Measurements from ENCODE around the gene DGKI.

The DGKI gene

DNA sequence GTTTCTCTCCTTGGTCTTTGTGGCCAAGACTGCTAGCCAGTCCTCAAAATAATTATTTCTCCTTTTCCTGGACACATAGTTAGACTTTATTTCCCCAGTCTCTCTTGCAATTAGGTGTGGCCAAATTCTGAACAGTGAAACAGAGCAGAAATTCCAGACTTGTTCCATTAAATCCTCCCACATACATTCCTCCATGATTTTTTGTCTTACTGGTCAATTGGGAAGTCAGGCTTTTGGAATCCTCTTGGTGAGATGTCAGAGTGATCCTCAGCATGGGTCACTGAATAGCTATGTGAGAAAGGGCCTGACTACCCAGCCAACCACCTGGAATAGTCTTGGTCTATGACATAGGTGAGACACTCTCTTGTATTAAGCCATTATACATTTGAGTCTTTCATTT is 164.2 kb downstream of the DGKI start:
- H3K9ac ChIP-seq (ENCODE audit: insufficient read length, low read depth) = no peak overlapping the region
- no peak for DNase-seq (ENCODE audit: low read depth, low spot score)
- H3K27me3 ChIP-seq (ENCODE audit: insufficient read depth, insufficient read length) = no peaks in the 10 kb centered on the region
- TF ChIP-seq YY1 (IDR thresholded peaks at IDR 0.05; ENCODE audit: insufficient read depth, insufficient read length) = no peak
- no peak for TF ChIP-seq ZNF274 (IDR thresholded peaks at IDR 0.05; ENCODE audit: low read depth, low read length)
- TF ChIP-seq SUZ12 (IDR thresholded peaks at IDR 0.05; ENCODE audit: extremely low read depth, insufficient read depth, insufficient read length) = no peak
- no peaks in the 10 kb centered on the region for H3K36me3 ChIP-seq (ENCODE audit: insufficient read depth, insufficient read length, low read length)
- no peaks in the 10 kb centered on the region for H3K9me3 ChIP-seq (ENCODE audit: insufficient read depth, low read length)
- H3K4me3 ChIP-seq (ENCODE audit: insufficient read length, low read depth) = no peak overlapping the region
- H3K4me1 ChIP-seq (ENCODE audit: insufficient read depth, insufficient read length) = no peaks in the 10 kb centered on the region

DNA sequence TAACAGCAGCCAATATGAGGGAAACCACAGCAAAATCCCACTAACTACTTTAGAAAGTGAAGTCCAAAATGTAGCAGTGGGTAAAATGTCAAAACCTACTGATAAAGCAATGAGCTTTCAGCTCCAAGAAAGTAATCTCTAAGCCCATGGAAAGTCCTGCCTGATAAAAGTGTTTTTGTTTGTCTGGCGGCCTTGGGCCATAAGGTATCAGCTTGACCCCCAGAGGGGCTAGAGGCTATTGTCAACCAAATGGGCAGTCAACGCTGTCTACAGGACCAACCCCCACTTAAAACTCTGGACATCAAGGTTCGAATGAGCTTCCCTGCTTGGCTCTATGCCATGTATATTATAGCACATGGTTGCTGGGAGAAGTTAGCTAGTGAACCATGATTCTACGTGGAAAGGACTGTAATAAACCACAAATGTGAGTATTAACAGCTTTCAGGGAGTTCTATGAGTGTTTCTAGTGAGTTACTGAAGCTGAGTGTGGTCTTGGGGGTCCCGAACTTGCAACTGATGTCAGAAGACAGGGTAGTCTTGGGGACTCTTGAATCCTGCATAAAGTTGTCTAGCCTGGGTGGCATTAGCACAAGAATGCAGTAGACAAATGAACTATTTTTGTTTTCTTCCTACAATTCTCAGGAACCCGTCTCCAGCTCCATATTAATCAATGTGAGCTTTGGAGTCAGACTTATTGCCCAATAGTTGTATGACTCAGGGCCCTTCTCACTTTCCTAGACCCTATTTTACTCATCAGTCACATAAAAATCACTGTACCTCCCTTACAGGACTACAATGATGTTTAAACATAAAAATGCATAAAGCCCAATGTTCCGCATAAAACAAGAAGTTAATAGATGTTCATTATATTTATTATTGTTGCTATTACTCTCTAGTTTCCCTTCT is 164.9 kb downstream of the DGKI start:
- H3K27me3 ChIP-seq (ENCODE audit: insufficient read depth, insufficient read length) = no peaks in the 10 kb centered on the region
- no peak for DNase-seq (ENCODE audit: low read depth, low spot score)
- no peak overlapping the region for H3K4me3 ChIP-seq (ENCODE audit: insufficient read length, low read depth)
- H3K4me1 ChIP-seq (ENCODE audit: insufficient read depth, insufficient read length) = no peaks in the 10 kb centered on the region
- H3K9ac ChIP-seq (ENCODE audit: insufficient read length, low read depth) = no peak overlapping the region
- H3K9me3 ChIP-seq (ENCODE audit: insufficient read depth, low read length) = no peaks in the 10 kb centered on the region
- H3K36me3 ChIP-seq (ENCODE audit: insufficient read depth, insufficient read length, low read length) = no peaks in the 10 kb centered on the region
- TF ChIP-seq SUZ12 (IDR thresholded peaks at IDR 0.05; ENCODE audit: extremely low read depth, insufficient read depth, insufficient read length) = no peak
- no peak for TF ChIP-seq YY1 (IDR thresholded peaks at IDR 0.05; ENCODE audit: insufficient read depth, insufficient read length)
- no peak for TF ChIP-seq ZNF274 (IDR thresholded peaks at IDR 0.05; ENCODE audit: low read depth, low read length)

DNA sequence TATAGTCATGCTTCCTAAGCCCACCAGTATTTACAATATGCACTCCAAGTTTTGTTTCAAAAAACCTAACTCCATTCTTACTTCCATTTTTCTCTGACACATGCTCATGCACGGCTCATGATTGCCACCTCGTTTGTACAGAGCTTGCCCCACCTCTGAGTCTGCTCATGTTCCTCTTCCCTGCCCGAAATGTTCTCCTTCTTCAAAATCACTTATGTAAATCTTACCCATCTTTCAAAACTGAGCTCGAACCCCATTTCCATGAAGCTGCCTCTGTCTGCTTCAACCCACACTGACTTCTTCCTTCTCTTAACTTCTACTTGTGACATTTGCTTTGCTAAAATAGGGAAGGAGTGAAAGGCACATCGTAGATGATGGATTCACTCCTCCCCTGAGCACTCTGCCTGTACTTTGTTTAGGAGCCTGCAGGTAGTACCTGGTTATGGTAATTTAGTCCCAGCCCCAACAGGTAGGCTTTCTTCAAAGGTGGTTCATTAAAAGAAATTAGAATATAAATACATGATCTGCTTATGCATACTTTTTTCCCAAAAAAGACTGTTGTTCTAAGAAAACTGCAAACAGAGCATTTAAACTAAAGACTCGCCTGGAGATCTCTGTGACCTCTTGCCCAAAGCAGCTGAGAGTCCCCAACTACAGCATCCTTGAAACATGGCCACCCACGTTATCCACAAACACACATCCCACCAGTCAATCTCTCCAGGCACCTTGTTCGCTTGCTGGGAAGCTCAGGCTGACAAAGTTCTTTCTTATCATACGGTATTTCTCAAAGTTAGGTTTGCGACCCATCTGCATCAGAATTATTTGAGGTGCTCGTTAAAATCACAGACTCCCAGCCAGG is 172.0 kb downstream of the DGKI start:
- Histone ChIP-seq H3K9me3 (ENCODE audit: insufficient read depth, low read length) (no peaks in the 10 kb centered on the region), H3K4me3 (ENCODE audit: insufficient read length, low read depth) (no peak overlapping the region), H3K36me3 (ENCODE audit: insufficient read depth, insufficient read length, low read length) (no peaks in the 10 kb centered on the region), H3K9ac (ENCODE audit: insufficient read length, low read depth) (no peak overlapping the region), H3K27me3 (ENCODE audit: insufficient read depth, insufficient read length) (no peaks in the 10 kb centered on the region), H3K4me1 (ENCODE audit: insufficient read depth, insufficient read length) (no peaks in the 10 kb centered on the region)
- no peak for DNase-seq (ENCODE audit: low read depth, low spot score)
- TF ChIP-seq SUZ12 (IDR thresholded peaks at IDR 0.05; ENCODE audit: extremely low read depth, insufficient read depth, insufficient read length) (no peak), ZNF274 (IDR thresholded peaks at IDR 0.05; ENCODE audit: low read depth, low read length) (no peak), YY1 (IDR thresholded peaks at IDR 0.05; ENCODE audit: insufficient read depth, insufficient read length) (no peak)

DNA sequence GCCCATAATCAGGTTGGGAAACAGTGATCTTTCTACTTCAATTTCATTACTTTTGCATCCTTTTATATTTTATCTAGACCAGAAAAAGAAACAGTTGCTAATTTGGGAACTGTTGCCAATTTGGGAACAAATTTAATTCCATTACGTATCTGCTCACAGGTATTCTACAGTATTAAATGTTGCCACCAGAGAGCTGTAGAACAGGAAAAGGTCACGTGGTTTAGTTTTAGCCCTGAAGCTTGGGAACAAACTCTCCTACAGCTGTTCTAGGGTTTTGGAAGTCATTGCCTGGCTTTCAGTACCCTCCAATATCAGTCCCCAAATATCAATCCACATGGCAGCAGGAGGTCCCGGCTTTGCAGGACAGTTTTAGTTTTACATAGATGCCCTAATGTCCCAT is 172.7 kb downstream of the DGKI start:
- no peak for DNase-seq (ENCODE audit: low read depth, low spot score)
- Histone ChIP-seq H3K4me3 (ENCODE audit: insufficient read length, low read depth) (no peak overlapping the region), H3K36me3 (ENCODE audit: insufficient read depth, insufficient read length, low read length) (no peaks in the 10 kb centered on the region), H3K4me1 (ENCODE audit: insufficient read depth, insufficient read length) (no peaks in the 10 kb centered on the region), H3K27me3 (ENCODE audit: insufficient read depth, insufficient read length) (no peaks in the 10 kb centered on the region), H3K9me3 (ENCODE audit: insufficient read depth, low read length) (no peaks in the 10 kb centered on the region), H3K9ac (ENCODE audit: insufficient read length, low read depth) (no peak overlapping the region)
- TF ChIP-seq SUZ12 (IDR thresholded peaks at IDR 0.05; ENCODE audit: extremely low read depth, insufficient read depth, insufficient read length) = no peak
- TF ChIP-seq ZNF274 (IDR thresholded peaks at IDR 0.05; ENCODE audit: low read depth, low read length) = no peak
- no peak for TF ChIP-seq YY1 (IDR thresholded peaks at IDR 0.05; ENCODE audit: insufficient read depth, insufficient read length)

DNA sequence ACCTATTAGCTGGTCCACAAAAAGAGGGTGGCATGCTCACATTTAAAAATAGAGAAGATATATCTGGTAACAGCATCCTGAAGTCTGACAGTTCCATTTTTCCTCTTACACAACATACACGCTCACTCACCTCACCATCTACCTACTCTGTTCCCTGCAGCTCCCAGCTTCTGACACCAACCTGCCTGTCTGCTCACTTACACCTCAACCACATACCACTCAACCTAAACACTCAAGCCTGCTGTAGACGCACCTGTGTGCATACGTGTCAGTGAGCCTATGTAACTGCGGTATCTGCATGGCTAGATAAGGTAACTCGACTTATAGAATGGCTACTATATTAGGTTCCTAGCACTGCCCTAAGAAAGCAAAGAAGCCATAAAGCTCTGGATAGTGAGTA is 174.9 kb downstream of the DGKI start:
- Histone ChIP-seq H3K27me3 (ENCODE audit: insufficient read depth, insufficient read length) (no peaks in the 10 kb centered on the region), H3K9ac (ENCODE audit: insufficient read length, low read depth) (no peak overlapping the region), H3K9me3 (ENCODE audit: insufficient read depth, low read length) (no peaks in the 10 kb centered on the region), H3K4me1 (ENCODE audit: insufficient read depth, insufficient read length) (no peaks in the 10 kb centered on the region), H3K4me3 (ENCODE audit: insufficient read length, low read depth) (no peak overlapping the region), H3K36me3 (ENCODE audit: insufficient read depth, insufficient read length, low read length) (no peaks in the 10 kb centered on the region)
- DNase-seq (ENCODE audit: low read depth, low spot score) = no peak
- no peak for TF ChIP-seq ZNF274 (IDR thresholded peaks at IDR 0.05; ENCODE audit: low read depth, low read length)
- TF ChIP-seq SUZ12 (IDR thresholded peaks at IDR 0.05; ENCODE audit: extremely low read depth, insufficient read depth, insufficient read length) = no peak
- no peak for TF ChIP-seq YY1 (IDR thresholded peaks at IDR 0.05; ENCODE audit: insufficient read depth, insufficient read length)

DNA sequence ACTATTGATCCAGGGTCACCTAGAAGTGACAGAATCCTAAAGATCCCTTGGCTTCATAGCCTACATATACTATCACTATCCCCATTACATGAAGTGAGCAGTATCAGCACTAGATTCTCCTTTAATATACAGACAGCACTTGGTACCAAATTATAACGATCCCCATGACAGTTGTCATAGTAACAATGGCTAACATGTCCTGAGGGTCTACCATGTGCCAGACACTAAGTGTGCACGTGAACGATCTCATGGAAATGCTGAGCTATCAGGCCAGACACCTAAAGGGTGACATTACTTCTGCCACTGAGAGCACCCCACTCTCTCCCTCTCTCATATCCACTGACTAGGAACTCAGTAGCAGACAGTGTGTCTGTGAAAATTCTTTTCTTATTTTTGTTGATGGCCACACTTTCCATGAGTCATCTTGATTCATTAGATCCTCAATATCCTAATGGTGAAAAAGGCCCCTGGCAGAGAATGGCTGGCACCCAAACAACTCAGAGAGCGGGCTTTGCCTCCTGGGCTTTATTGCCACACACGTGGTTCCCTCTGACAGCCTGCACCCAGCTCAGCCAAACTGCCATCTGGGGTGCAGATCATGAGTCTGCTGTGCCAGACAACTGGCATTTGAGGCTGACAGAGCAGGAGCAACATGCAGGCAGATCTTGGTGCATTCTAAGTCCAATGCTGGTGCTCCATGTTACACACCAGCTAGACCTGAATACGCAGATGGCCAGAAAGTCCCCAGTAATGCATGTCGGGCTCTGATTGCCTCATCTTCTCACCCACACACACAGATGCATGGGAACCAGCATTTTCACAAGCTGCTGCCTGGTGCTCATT is 176.3 kb downstream of the DGKI start:
- TF ChIP-seq SUZ12 (IDR thresholded peaks at IDR 0.05; ENCODE audit: extremely low read depth, insufficient read depth, insufficient read length) (no peak), YY1 (IDR thresholded peaks at IDR 0.05; ENCODE audit: insufficient read depth, insufficient read length) (no peak), ZNF274 (IDR thresholded peaks at IDR 0.05; ENCODE audit: low read depth, low read length) (no peak)
- H3K9me3 ChIP-seq (ENCODE audit: insufficient read depth, low read length) = no peaks in the 10 kb centered on the region
- no peak for DNase-seq (ENCODE audit: low read depth, low spot score)

More for the DNA sequence above, 176.3 kb downstream of the DGKI start:
- Histone ChIP-seq H3K4me3 (ENCODE audit: insufficient read length, low read depth) (no peak overlapping the region), H3K36me3 (ENCODE audit: insufficient read depth, insufficient read length, low read length) (no peaks in the 10 kb centered on the region), H3K9ac (ENCODE audit: insufficient read length, low read depth) (no peak overlapping the region), H3K4me1 (ENCODE audit: insufficient read depth, insufficient read length) (no peaks in the 10 kb centered on the region), H3K27me3 (ENCODE audit: insufficient read depth, insufficient read length) (no peaks in the 10 kb centered on the region)

All from NT2/D1 (cell line).